Measurements from ENCODE around the gene LAMA2. TPM values are rescaled to one million over a fixed set of nuclear protein-coding genes. Genes with fewer than 3 reads are reported as not detected.

The LAMA2 gene
- total RNA-seq, 2 experiments from 2014 or later, result 2.0 to 3.0 TPM

DNA sequence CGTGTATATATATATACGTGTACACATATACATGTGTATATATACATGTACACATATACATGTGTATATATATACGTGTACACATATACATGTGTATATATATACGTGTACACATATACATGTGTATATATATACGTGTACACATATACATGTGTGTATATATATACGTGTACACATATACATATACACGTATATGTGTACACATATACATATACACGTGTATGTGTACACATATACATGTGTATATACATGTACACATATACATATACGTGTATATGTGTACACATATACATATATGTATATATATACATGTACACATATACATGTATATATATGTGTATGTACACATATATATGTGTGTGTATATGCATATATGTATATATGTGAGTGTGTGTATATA lies 317.2 kb downstream of the LAMA2 start:
- H3K27ac Mint-ChIP-seq, result no peak overlapping the region
- no peaks in the 10 kb centered on the region for H3K4me1 Mint-ChIP-seq
- DNase-seq, result no peak
- H3K4me3 Mint-ChIP-seq, result no peak overlapping the region
- no peaks in the 10 kb centered on the region for H3K9me3 Mint-ChIP-seq
- peaks cover 4% of the 10 kb centered on the region for H3K27me3 Mint-ChIP-seq
- no peaks in the 10 kb centered on the region for H3K36me3 Mint-ChIP-seq

DNA sequence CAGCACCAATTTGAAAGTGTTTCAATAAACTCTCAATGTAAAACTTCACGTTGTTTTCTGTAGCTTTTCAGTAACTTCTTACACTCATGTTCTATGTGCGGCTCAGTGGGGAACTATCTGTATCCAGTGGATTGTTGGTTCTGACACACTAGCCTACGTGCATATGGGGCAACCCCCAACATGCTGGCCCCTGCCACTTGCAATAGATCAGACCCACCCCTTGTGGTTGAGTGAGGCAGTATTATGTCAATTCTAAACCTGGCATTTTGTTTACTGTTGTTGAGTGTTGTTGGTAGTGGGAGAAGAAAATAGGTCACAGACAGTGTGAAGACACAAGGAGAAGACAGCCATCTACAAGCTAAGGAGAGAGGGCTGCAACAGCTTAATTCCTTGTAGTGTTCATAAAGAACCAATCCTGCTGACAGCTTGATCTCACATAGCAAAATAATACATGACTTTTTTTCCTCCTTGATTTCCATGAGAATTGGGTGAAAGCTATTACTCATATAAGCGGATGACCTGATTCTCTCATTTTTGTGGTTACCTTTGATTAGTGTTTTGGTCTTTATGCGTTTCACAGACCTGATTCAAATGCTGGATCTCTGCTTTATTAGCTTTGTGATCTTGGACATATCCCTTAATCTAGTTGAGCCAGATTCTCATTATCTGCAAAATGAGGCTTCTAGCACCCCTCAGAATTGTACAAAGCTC lies 320.4 kb downstream of the LAMA2 start:
- Mint-ChIP-seq H3K9me3 (no peaks in the 10 kb centered on the region), H3K36me3 (no peaks in the 10 kb centered on the region), H3K4me3 (no peak overlapping the region), H3K4me1 (no peaks in the 10 kb centered on the region), H3K27me3 (peaks cover 6% of the 10 kb centered on the region), H3K27ac (no peak overlapping the region)
- DNase-seq, result no peak

DNA sequence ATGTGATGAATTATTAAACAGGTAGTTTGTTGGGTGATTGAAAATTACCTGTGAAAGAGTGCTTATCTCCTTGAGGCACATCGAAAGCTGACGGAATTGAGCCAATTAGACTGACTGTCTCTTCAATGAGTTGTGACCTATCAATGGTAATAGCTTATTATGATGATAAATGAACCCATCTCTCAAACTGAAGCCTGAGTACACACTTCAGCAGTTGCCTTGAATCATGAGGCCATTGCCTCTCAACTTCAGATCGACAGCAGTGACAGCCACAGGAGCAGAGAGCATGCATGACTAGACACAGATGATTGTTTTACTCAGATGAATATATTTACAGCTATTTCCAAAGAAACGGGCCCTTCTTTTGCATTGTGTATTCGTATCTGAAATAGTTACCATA lies 323.9 kb downstream of the LAMA2 start:
- no peaks in the 10 kb centered on the region for H3K9me3 Mint-ChIP-seq
- H3K4me3 Mint-ChIP-seq, result no peak overlapping the region
- H3K27me3 Mint-ChIP-seq, result peaks cover 4% of the 10 kb centered on the region
- H3K36me3 Mint-ChIP-seq, result no peaks in the 10 kb centered on the region
- H3K27ac Mint-ChIP-seq, result no peak overlapping the region
- H3K4me1 Mint-ChIP-seq, result no peaks in the 10 kb centered on the region
- no peak for DNase-seq

DNA sequence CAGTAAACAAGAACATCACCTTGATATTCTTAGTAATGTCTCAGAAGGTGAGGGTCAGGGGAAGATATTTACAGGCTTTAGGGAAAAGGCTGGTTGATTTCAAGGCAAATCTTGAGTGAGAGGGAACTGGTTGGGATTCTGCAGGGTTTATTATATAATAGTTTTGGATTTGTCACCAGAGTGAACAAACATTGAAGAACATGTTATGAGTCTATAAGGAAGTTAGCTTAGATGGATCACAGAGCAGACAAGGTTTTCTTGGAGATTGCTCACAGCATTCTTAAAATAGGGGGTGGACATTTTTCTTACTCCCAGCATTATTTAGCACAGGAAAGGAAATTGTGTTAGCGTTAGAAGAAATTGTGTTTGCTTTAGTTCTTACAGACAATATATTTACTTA lies 324.9 kb downstream of the LAMA2 start:
- no peaks in the 10 kb centered on the region for H3K9me3 Mint-ChIP-seq
- H3K27ac Mint-ChIP-seq, result no peak overlapping the region

DNA sequence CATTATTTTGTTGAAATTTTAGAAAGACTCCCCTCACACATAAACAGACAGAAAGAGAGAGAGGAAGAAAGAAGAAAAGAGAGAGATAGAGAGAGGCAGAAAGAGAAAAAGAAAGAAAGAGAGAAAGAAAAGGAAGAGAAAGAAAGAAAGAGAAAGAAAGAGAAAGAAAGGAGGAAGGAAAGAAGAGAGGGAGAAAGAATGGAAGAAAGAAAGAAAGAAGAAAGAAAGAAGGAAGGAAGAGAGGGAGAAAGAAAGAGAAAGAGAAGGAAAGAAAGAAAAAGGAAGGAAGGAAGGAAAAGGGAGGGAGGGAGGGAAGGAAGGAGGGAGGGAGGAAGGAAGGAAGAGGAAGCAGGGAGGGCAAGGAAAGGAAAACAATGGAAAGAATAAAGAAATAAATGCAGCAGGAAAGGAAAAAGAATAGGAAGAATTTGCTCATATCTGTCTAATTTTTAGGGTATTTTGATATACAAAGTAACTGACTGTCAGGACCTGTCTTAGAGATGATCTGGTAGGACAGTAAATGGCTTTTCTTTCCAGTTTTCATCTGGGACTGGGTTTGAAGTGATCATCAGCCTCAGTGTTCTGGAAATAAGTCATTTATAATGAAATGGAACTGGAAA lies 325.6 kb downstream of the LAMA2 start:
- Mint-ChIP-seq H3K9me3 (no peaks in the 10 kb centered on the region), H3K27ac (no peak overlapping the region), H3K4me1 (no peaks in the 10 kb centered on the region), H3K27me3 (peaks cover 4% of the 10 kb centered on the region), H3K4me3 (no peak overlapping the region), H3K36me3 (no peaks in the 10 kb centered on the region)
- no peak for DNase-seq

More for the DNA sequence above, 324.9 kb downstream of the LAMA2 start:
- no peak overlapping the region for H3K4me3 Mint-ChIP-seq
- no peaks in the 10 kb centered on the region for H3K4me1 Mint-ChIP-seq
- DNase-seq, result no peak
- peaks cover 4% of the 10 kb centered on the region for H3K27me3 Mint-ChIP-seq
- H3K36me3 Mint-ChIP-seq, result no peaks in the 10 kb centered on the region

DNA sequence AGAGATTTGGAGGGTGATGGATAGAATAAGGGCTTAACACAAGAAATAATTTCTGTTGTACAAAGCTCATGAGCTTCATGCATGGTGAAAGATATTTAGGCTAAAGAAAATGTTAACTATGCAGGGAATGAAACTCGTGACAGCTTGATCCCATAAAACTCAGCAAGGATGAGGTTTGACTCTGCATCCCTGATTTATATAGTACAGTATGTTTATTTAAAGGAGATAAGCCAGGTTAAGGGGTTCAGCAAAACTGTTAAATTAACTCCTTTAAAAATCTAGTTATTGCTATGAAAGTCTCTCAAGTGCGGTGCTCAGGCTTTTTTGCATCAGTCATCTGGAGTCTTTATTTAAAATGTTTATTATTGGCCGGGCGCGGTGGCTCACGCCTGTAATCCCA lies 326.4 kb downstream of the LAMA2 start:
- H3K4me3 Mint-ChIP-seq, result no peak overlapping the region
- no peaks in the 10 kb centered on the region for H3K9me3 Mint-ChIP-seq
- no peak overlapping the region for H3K27ac Mint-ChIP-seq
- no peak for DNase-seq
- H3K27me3 Mint-ChIP-seq, result peaks cover 5% of the 10 kb centered on the region
- H3K36me3 Mint-ChIP-seq, result no peaks in the 10 kb centered on the region
- no peaks in the 10 kb centered on the region for H3K4me1 Mint-ChIP-seq

DNA sequence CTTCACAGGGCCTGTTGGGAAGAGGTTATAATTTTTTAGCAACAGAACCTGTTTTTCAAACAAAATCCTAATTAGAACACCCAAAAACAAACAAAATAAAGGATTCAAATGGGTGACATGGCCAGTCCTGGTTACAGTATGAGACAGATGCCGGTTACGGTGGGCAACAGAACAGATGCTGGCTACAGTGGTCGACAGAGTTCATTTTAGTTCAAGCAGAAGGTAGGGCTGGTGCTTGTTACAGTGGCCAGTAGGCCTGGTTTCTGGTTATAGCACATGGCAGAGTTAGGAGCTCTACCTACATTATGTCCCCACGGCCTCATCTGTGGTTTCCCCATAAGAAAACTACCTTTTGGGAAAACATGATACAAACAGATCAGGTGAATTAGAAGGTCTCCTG lies 327.7 kb downstream of the LAMA2 start:
- no peak overlapping the region for H3K27ac Mint-ChIP-seq
- DNase-seq, result no peak
- no peaks in the 10 kb centered on the region for H3K36me3 Mint-ChIP-seq
- H3K9me3 Mint-ChIP-seq, result no peaks in the 10 kb centered on the region
- H3K4me3 Mint-ChIP-seq, result no peak overlapping the region
- peaks cover 10% of the 10 kb centered on the region for H3K27me3 Mint-ChIP-seq
- H3K4me1 Mint-ChIP-seq, result no peaks in the 10 kb centered on the region

DNA sequence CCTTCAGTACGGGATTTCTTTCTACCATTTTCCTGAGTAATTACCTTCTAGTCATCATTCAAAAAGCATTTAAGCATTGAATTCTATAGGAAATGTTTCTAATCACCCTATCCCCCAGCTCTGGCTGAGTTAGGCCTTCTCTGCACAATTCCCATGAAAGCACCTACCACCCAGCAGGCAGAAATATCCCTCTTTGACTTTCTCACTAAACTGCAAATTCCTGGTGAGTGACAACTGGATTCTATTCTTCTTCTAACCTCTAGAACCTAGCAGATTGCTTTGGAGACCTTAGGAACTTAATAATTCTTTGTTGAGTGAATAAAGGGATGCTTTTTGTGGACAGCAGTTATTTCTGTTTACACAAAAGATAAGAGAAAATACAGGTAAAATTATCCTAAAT lies 328.7 kb downstream of the LAMA2 start:
- DNase-seq, result no peak
- H3K4me3 Mint-ChIP-seq, result no peak overlapping the region
- peaks cover 12% of the 10 kb centered on the region for H3K27me3 Mint-ChIP-seq
- no peaks in the 10 kb centered on the region for H3K36me3 Mint-ChIP-seq
- no peak overlapping the region for H3K27ac Mint-ChIP-seq
- H3K9me3 Mint-ChIP-seq, result no peaks in the 10 kb centered on the region
- H3K4me1 Mint-ChIP-seq, result no peaks in the 10 kb centered on the region

DNA sequence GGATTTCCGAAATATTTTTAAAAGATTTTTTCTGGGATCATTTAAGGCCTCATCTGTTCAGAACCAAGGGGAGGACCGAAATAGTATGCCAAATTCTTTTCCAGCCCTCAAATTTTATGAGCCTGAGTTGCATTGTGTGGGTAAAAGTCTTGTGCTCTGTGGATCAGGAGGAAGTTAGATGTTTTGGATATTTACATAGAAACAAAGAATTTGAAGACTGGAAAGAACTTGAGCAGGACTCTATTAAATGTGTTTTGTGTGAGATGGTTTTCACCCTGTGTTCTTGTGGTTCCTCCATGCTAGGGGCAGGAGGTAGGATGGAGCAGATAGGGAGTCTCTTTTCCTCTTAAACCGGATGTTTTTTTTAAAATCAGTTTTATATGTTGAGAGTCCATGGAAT lies 329.1 kb downstream of the LAMA2 start:
- no peak for DNase-seq
- Mint-ChIP-seq H3K4me1 (no peaks in the 10 kb centered on the region), H3K27me3 (peaks cover 12% of the 10 kb centered on the region), H3K36me3 (no peaks in the 10 kb centered on the region), H3K27ac (no peak overlapping the region), H3K9me3 (no peaks in the 10 kb centered on the region), H3K4me3 (no peak overlapping the region)

DNA sequence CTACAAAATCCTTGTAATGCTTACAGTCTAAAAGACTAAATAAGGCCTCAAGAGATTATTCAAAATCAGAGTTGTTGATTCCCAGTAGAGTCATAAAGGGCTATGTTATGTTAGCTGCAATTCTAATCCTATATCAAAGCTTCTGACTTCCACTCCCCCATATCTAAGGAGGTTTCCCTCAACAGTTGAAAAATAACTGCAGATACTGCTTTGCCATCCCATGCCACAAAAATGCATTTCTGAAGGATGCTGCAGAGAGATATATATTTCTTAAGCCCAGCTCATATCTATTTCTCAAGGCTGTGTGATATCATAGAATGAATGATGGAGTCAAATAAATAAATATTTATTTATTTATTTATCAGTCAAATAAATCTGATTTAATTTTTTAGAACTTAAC lies 332.3 kb downstream of the LAMA2 start:
- Mint-ChIP-seq H3K27me3 (peaks cover 8% of the 10 kb centered on the region), H3K4me1 (no peaks in the 10 kb centered on the region), H3K9me3 (no peaks in the 10 kb centered on the region), H3K27ac (no peak overlapping the region), H3K4me3 (no peak overlapping the region), H3K36me3 (no peaks in the 10 kb centered on the region)
- DNase-seq, result no peak

DNA sequence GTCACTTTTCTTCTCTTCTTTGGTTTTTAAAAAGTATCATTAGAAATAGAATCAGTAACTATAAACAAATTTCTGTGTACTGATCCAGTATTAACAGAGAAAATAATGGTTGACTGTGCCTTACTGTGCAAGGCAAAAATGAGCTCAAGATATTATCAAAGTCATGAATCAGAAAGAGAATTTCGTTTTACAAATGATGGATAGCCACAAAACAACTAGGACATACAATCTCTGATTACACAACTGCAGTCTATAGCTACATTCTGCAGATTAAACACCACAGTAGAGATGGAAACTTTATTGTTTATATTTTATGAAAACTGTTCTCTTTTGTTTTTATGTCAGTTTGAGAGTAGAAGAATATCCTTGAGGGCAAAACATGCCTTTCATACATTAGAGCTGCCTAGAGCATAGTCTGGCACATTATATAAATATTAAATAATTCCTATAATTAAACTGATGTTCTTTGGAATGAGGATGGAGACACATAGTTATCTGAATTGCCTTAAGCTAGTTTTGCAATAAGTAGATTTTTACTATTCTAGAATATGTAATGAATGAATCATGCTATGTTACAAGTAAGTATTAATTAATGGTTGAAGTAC lies 333.1 kb downstream of the LAMA2 start:
- no peak overlapping the region for H3K4me3 Mint-ChIP-seq
- DNase-seq, result no peak
- H3K9me3 Mint-ChIP-seq, result no peaks in the 10 kb centered on the region
- peaks cover 8% of the 10 kb centered on the region for H3K27me3 Mint-ChIP-seq
- H3K36me3 Mint-ChIP-seq, result no peaks in the 10 kb centered on the region
- H3K27ac Mint-ChIP-seq, result no peak overlapping the region
- no peaks in the 10 kb centered on the region for H3K4me1 Mint-ChIP-seq

DNA sequence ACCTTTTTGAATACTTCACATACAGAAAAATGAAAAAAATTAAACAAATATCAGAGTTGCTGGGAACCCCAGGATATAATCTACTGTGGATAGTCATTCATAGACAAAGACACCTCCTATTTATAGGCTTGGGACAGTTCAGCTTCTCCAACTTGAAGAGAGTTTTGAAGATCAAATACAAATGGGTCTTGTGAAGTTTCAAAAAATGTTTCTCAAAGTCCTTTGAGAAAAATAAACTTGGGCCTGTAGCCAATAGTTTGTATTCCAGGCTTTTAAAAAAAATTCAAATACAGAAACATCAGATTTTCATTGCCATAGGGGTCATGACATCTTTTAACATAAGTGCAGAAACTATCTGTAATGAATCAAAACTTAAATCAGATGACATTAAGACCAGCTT lies 334.8 kb downstream of the LAMA2 start:
- Mint-ChIP-seq H3K27ac (no peak overlapping the region), H3K36me3 (no peaks in the 10 kb centered on the region)

DNA sequence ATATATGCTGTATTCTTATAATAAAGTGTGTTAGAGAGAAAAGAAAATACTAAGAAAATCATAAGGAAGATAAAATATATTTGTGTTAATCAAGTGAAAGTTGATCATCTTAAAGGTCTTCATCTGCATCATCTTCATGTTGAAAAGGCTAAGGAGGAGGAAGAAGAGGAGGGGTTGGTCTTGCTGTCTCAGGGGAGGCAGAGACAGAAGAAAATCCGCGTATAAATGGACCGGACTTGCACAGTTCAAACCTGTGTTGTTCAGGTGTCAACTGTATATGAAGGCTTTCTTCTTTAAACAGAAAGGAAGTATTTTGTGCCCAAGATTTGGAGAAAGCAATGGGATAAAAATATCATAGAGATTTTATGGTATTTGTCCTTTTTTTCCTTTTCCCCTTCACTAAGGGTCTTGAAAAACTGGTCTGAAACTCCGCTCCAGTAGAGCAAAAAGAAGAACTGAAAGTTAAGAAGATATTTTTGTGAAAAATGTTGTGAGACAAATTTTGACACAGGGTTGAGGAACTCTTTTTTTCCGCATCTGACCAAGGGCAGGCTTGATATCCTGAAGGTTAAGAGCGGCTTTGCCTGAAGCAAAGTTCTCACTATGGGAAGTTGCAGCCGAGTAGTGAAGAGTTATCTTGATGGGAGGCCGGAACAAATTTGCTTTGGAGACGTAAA lies 350.7 kb downstream of the LAMA2 start:
- DNase-seq, result no peak
- Mint-ChIP-seq H3K9me3 (no peaks in the 10 kb centered on the region), H3K4me3 (no peak overlapping the region), H3K27me3 (peaks cover 3% of the 10 kb centered on the region), H3K4me1 (no peaks in the 10 kb centered on the region), H3K36me3 (no peaks in the 10 kb centered on the region), H3K27ac (no peak overlapping the region)

More for the DNA sequence above, 334.8 kb downstream of the LAMA2 start:
- DNase-seq, result no peak
- Mint-ChIP-seq H3K9me3 (peaks cover 3% of the 10 kb centered on the region), H3K4me1 (no peaks in the 10 kb centered on the region), H3K4me3 (no peak overlapping the region), H3K27me3 (peaks cover 8% of the 10 kb centered on the region)

DNA sequence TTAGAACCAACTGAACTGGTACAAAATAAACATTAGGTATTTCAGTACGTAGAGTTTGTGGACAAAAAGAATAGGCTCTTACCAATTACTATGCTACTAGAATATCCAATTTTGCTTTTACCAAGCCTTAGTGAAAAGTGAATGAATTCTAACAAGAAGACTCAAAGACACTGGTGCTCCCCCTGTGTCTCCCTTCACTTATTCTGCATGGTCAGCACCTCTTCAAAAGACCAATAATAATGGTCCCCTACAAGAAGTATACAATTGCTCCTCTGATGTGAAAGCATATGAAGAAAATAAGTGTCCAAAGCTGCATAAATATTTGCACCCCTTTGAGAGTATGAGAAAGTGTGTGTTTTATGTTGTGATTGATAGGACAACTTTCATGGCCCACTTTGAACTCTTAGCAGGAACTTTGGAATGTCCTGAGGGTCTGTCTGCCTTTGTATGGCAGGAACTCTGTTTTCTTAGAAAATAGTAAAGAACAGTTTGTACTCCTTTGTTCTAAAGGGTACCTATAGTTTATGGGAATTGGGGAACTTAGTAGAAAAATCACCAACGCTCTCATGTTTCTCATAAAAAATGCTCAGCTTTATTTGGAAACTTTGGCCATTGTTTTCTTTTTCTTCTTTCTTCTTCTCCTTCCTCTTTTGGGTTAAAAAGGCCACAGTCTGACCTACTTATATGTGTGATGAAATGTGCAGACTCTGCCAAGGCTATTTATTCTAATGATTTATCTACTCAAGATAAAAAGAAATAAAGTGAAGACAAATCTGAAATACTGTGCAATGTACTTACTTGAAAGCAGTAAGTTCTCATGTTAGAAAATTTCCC lies 352.4 kb downstream of the LAMA2 start:
- H3K9me3 Mint-ChIP-seq, result no peaks in the 10 kb centered on the region
- no peaks in the 10 kb centered on the region for H3K36me3 Mint-ChIP-seq
- no peaks in the 10 kb centered on the region for H3K27me3 Mint-ChIP-seq
- no peak for DNase-seq
- no peak overlapping the region for H3K4me3 Mint-ChIP-seq
- no peak overlapping the region for H3K27ac Mint-ChIP-seq
- H3K4me1 Mint-ChIP-seq, result no peaks in the 10 kb centered on the region
